Cardiac muscle cell (in vitro differentiated cells and primary cell): Measurements from ENCODE around the gene ABR. TPM values are rescaled to one million over a fixed set of nuclear protein-coding genes. Genes with fewer than 3 reads are reported as not detected.
A peak's percentile ranks its signal among the peaks of the same experiment; 100 is the strongest.

Experiments used
- DNase-seq, 2 donors: peaks; one replicate each; pipeline versions ENCODE4 v3.0.0 to v3.0.0-alpha.2; 2010 to 2017; ENCODE audit warnings: low read depth in 1 of 2, low spot score in 1 of 2
- H3K27ac ChIP-seq: fragments of 200-600 bp; sonication (generic); 2 replicates; pipeline ENCODE4 v1.5.1; 2016
- H3K27me3 ChIP-seq: fragments of 200-600 bp; sonication (generic); 2 replicates; pipeline ENCODE4 v1.6.0; 2016; ENCODE audit warnings: control low read depth
- H3K36me3 ChIP-seq: fragments of 200-600 bp; sonication (generic); 2 replicates; pipeline ENCODE4 v1.5.1; 2016; ENCODE audit warnings: control low read depth
- H3K4me1 ChIP-seq: fragments of 200-600 bp; sonication (generic); 2 replicates; pipeline ENCODE4 v1.8.1; 2017; ENCODE audit warnings: low read depth, mild to moderate bottlenecking, mixed run types
- H3K4me3 ChIP-seq: fragments of 200-600 bp; sonication (generic); 2 replicates; pipeline ENCODE4 v1.5.1; 2016; ENCODE audit warnings: mild to moderate bottlenecking
- H3K9me3 ChIP-seq: fragments of 200-600 bp; sonication (generic); 2 replicates; pipeline ENCODE4 v1.5.1; 2017; ENCODE audit warnings: low read depth, mild to moderate bottlenecking, control low read depth
- CTCF ChIP-seq: IDR thresholded peaks from 2 replicates; pipeline ENCODE4 v1.5.1; 2012; ENCODE audit warnings: low read depth, mild to moderate bottlenecking, low read length
- polyA plus RNA-seq: library from polyadenylated mRNA; unstranded; fragments of >200 nt; fragmentation: Nextera tagmentation; extraction: Ambion mirVana; gene quantifications from 2 replicates; pipeline ENCODE4 v1.2.1, GENCODE V29; 2016
- total RNA-seq: library from RNA; depleted of rRNA; stranded (reverse); fragments of >200 nt; gene quantifications from 2 replicates; pipeline ENCODE4 v1.2.3, GENCODE V29; 2016

The ABR gene
- total and polyA plus RNA-seq, 2 experiments from 2014 or later, result 23.5 to 67.5 TPM

GRCh38 chr17:1021147-1021546, 158.6 kb downstream of the ABR start:
- Histone ChIP-seq H3K4me1 (peaks cover 37% of the 10 kb centered on the region), H3K36me3 (no peaks in the 10 kb centered on the region), H3K27ac (peak overlapping the region; percentile 99), H3K9me3 (no peaks in the 10 kb centered on the region), H3K4me3 (no peak overlapping the region), H3K27me3 (no peaks in the 10 kb centered on the region)
- no peak for TF ChIP-seq CTCF
- DNase-seq, result no peak

- TF ChIP-seq CTCF, result no peak
- peak in 1 of 2 donors; percentile 90 for DNase-seq
- Histone ChIP-seq H3K4me1 (peaks cover 37% of the 10 kb centered on the region), H3K27me3 (no peaks in the 10 kb centered on the region), H3K27ac (peak overlapping the region; percentile 99), H3K9me3 (no peaks in the 10 kb centered on the region), H3K4me3 (no peak overlapping the region), H3K36me3 (no peaks in the 10 kb centered on the region)
Observed at GRCh38 chr17:1019451-1019850, 160.3 kb downstream of the ABR start.

GRCh38 chr17:1018547-1018946, 161.2 kb downstream of the ABR start:
- TF ChIP-seq CTCF, result no peak
- no peaks in the 10 kb centered on the region for H3K9me3 ChIP-seq
- no peak for DNase-seq
- no peaks in the 10 kb centered on the region for H3K36me3 ChIP-seq
- peak overlapping the region; percentile 99 for H3K27ac ChIP-seq
- no peaks in the 10 kb centered on the region for H3K27me3 ChIP-seq
- no peak overlapping the region for H3K4me3 ChIP-seq
- H3K4me1 ChIP-seq, result peaks cover 37% of the 10 kb centered on the region

- no peaks in the 10 kb centered on the region for H3K9me3 ChIP-seq
- H3K36me3 ChIP-seq, result peaks cover 5% of the 10 kb centered on the region
- no peak for TF ChIP-seq CTCF
- H3K27me3 ChIP-seq, result no peaks in the 10 kb centered on the region
- H3K4me3 ChIP-seq, result no peak overlapping the region
- DNase-seq, result no peak
- H3K27ac ChIP-seq, result no peak overlapping the region
- peaks cover 11% of the 10 kb centered on the region for H3K4me1 ChIP-seq
Observed at GRCh38 chr17:1013729-1014090, 166.1 kb downstream of the ABR start.

- H3K4me1 ChIP-seq, result peaks cover 5% of the 10 kb centered on the region
- DNase-seq, result no peak
- no peak for TF ChIP-seq CTCF
Observed at GRCh38 chr17:1012823-1013728, 166.7 kb downstream of the ABR start.

More at GRCh38 chr17:1012823-1013728, 166.7 kb downstream of the ABR start:
- no peaks in the 10 kb centered on the region for H3K27me3 ChIP-seq
- H3K36me3 ChIP-seq, result peaks cover 5% of the 10 kb centered on the region
- H3K4me3 ChIP-seq, result no peak overlapping the region
- H3K27ac ChIP-seq, result no peak overlapping the region
- no peaks in the 10 kb centered on the region for H3K9me3 ChIP-seq
